ENCODE data around the gene GFRA3.

The GFRA3 gene

DNA sequence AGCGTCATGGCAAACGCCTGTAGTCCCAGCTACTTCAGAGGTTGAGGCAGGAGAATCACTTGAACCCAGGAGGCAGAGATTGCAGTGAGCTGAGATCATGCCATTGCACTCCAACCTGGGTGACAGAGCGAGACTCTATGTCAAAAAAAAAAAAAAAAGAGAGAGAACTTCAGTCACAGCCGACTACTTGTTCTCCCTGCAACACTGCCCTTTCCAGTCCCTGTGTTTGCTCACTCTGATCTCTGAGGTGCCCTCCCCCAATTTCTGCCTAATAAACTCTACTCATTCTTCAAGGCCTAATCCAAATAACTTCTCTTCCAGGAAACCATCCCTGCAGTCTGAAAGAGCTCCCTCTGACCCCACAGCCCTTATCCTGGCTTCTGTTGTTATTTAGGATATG is 28.1 kb downstream of the GFRA3 start:
- DNase-seq: no peak

DNA sequence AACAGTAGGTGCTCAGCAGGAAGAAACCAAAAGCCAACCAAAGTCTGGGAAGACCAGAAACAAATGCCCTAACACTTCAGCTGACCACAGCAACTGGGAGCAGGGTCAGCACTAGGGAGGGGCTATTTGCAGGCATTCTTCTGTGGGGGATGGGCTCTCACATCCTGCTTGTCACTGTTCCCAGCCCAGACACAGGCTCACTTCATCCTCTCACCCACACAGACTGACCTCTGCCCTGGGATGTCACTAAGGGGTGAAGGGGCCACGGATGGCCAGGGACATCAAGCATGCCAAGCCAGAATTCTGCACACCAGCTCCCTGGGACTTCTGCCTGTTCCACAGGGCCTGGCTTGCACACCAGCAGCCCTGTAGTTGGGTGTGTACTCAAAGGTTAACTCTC is 28.7 kb downstream of the GFRA3 start:
- no peak for DNase-seq

DNA sequence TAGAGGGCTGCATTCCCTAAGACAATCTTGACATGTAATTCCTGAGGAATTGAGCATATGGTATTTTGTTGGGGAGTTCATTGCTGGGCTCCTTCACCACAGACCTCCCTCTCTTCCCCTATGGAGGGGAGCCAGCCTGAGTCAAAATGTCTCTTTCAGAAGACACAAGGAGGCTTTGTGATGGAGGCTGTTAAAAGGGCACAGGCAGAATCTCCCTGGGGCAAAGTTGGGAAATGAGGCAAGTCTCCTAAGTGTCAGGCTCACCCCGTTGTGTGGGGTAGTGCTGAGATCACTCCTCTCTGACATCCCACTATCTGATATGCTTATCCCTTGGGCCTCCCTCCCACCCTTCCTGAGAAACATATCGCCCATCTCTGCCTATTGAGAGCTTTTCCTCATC is 30.6 kb downstream of the GFRA3 start:
- no peak for DNase-seq

DNA sequence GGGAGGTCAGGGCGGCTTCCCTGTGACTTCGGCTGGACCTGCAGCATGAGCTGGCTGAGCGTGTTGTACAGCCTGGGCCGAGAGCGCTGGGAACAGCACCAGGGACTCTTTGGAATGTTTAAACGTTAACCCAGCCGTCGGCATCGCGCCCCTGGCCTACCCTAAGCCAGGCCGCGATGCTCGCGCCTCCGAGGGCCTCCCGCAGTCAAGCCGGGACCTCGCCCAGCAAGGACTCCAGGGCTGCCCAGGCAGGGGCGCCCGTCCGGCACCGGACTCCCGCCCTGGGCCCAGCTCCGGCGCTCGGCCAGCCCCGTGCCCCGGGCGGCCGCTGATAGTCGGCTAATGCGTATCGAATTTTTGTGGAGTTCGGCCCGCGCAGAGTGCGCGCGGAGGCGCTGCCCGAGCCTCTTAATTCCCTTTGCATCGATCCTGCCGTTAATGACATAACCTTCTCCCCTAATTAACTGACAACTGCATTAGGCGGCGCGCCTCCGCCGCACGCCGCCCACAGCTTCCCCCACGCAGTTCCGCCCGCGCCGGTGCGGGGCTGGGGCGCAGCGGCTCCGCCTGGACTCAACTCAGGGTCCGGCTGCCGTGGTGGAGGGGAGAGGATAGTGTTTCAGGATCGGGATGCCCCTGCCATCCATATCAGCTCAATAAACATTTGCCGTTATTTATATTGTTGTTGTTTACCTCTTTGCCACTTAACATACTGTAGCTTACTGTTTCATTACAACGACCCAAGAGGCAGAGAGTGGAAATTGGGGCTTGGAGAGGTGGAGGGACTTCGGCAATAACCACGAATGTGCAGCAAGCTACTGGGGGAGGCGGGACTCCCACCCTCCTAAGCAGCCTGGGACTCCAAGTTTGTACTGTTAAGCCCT is 32.5 kb downstream of the GFRA3 start:
- DNase-seq: no peak

DNA sequence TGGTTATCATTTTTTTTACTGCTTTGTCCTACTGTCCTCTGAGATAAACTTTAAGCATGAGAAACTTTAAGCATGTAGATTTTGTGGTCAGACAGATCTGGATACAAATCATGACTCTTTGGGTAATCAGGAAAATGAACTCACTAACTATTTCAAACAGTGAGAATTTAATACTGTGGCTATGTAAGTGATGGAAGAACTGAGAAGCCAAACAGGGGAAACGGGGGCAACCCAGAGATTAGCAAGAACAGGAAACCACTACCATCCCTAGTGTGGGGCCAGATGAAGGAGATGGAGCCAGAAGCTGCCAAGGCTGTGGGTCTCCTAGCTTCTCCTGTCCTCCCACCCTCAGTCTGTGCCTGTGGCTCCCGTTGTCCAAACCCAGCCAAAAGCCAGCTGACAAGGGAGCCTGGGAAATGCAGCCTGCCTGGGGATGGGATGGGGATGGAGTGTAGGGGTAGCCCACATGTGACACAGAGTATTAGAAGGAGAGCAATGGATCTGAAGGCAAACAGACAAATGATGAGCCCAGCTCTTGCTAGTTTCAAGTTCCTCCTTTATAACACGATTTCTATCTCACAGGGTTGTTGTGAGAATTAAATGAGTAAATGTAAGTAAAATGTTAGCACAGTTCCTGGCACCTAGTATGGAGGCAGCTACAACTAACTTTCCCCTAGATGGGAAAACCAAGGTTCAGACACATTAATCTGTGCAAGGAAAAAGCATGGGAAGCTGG is 33.6 kb downstream of the GFRA3 start:
- no peak for DNase-seq

DNA sequence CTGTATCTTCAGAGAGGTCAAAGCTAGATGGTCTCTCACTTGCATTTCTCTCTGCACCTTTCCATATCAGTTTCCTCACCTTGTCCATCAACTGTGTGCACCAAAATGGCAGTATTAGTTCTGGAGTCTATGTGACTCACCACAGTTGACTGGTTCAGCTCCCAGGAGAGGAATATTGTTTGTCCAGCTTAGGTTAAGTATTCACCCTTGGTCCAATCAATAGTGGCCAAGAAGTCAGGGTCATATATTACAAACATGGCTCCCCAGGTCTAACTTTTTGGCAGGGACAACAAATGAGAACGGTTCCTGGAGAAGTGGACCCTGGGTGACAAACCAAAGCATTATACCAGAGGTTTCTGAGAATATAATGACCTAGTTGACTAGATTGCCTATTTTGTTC is 36.4 kb downstream of the GFRA3 start:
- no peak for DNase-seq

DNA sequence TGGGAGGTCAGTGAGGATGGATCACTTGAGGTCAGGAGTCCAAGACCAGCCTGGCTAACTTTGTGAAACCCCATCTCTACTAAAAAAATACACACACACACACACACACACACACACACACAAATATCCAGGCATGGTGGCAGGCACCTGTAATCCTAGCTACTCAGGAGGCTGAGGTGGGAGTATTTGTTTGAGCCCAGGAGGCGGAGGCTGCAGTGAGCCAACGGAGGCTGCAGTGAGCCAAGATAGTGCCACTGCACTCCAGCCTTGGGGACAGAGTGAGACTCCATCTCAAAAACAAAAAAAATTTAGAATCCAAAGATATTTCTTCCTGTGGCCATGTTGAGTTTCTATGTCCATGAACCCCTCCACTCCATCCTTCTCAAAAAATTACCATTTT is 39.8 kb downstream of the GFRA3 start:
- DNase-seq: no peak

DNA sequence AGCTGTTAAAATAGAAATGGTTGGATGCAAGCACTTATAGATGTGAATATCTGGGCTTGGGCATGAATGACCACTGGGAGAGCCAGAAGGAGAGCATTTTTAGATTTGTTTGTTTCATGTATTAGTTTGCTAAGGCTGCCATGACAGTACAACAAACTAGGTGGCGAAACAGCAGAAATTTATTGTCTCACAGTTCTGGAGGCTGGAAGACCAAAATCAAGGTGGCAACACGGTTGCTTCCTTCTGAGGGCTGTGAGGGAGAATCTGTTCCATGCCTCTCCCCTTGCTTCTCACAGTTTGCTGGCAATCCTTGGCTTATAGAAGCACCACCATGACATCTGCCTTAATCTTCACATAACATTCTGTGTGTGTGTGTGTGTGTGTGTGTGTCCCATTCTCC is 41.1 kb downstream of the GFRA3 start:
- DNase-seq: no peak

DNA sequence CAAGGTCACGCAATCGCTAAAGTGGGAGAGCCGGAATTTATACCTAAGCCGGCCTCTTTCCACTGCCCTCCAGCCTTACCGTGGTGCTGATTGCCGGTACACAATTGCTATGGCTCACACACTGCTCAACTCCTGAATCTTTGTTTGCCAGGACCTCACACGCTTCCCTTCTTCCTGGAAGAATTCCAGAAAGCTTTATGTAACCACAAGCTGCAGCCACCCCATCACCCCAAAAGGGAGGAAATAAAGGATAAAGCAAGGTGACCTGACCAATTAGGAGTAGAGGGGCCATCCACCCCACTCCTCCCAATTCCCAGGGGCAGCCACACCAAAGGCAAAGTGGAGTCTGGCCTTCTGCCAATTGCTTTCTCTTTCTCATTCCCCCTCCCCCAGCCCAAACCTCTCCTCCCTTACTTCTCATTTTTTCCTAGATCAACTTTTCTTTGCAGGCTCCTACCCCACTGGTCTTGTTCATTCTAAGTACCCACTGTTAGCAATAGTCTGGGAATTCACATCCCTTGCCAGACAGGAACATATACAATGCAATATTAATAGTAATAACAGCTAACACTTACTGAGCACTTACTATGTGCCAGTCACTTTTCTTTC is 43.3 kb downstream of the GFRA3 start:
- no peak for DNase-seq

DNA sequence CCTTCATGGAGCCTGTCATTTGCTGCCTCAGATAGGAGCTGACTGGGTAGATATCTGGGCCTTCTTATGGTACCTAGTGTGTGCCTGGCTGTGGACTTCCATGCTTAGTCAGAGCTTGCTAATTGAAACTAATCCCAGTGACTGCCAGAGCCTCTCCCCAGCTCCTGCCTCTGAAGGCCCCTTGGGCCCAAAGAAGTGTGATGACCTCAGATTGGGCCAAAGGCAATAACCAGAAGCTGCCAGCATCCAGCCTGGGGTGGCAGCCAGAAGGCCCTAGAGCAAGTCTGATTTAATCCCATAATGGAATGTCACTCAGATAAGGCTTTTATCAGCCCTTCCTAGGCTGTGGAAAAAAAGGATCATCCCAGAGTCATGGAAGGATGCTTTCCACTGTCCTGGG is 44.2 kb downstream of the GFRA3 start:
- no peak for DNase-seq

DNA sequence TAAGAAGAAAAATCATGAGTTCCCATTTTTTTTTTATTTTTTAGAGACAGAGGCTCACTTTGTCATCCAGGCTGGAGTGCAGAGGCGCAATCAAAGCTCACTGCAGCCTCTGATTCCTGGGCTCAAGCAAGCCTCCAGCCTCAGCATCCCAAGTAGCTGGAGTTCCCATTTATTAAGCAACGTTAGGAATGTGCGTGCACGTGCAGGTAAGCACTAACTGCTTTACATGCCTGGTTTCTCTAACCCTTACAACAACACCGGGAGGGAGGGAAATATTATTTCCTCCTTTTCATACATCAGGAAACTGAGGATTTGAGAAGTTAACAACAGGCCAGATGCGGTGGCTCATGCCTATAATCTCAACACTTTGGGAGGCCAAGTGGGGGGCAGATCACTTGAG is 45.0 kb downstream of the GFRA3 start:
- no peak for DNase-seq

DNA sequence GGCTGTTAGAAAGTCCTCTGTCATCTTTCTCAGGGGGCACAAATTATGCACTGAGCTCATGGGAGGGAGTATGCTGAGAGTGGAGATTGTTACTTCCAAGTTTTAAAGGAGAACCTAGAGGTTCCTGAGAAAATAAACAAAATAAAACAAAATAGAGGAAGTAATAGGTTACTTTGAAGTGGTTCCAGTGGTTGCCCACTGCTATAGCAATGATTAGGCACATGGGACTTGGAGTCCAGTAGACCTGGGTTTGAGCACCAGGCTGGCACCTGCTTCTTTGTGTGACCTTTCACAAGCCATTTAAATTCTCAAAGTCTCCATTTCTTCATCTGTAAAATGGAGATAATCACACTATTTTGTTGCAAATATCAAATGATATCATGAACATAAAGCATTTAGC is 47.5 kb downstream of the GFRA3 start:
- no peak for DNase-seq

DNA sequence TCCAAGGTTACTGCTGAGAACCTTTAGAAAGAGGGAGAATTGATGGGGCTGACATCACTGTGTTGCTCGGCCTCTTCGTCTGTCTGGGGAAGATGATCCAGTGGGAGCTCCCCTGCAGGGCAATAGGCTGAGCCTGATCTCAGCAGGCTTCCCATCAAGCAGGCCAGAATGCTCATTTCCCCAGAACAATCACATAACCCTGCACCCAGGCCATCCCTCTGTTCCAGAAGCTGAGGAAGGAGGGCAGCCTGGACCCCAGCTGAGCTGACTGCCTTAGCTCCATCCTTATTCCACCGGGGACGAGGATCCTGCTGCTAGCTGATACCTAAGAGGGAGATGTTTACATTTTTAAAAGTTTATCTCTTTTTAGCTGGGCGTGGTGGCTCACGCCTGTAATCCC is 49.7 kb downstream of the GFRA3 start:
- DNase-seq: no peak

DNA sequence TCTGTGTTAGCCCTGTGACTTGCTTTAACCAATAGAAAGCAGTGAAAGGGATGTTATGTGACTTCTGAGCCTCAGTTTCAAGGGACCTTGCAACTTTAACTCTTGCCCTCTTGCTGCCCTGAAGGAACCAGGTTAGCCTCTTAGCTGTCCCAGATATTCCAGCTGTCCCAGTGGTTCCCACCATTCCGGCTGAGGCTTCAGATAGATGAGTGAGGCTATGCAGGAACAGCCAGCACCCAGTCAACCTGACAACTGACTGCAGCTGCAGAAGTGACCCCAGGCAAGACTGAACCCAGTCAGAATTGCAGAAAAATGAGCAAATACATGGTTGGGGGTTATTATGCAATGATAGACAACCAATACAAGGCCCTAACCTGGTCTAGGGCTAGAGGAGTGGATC is 50.9 kb downstream of the GFRA3 start:
- no peak for DNase-seq

DNA sequence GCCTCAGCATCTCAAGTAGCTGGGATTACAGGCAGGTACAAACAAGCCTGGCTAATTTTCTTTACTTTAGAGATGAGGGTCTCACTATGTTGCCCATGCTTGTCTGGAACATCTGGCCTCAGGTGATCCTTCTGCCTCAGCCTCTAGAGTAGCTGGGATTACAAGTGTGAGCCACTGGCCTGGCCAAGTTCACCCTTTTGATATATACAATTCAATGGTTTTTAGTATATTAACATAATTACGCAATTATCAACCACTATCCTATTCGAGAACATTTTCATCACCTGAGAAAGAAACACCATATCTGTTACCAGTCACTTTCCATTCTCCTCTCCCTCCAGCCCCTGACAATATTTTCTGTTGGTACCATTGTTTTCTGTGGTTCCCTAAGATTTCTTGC is 57.6 kb downstream of the GFRA3 start:
- DNase-seq: no peak

DNA sequence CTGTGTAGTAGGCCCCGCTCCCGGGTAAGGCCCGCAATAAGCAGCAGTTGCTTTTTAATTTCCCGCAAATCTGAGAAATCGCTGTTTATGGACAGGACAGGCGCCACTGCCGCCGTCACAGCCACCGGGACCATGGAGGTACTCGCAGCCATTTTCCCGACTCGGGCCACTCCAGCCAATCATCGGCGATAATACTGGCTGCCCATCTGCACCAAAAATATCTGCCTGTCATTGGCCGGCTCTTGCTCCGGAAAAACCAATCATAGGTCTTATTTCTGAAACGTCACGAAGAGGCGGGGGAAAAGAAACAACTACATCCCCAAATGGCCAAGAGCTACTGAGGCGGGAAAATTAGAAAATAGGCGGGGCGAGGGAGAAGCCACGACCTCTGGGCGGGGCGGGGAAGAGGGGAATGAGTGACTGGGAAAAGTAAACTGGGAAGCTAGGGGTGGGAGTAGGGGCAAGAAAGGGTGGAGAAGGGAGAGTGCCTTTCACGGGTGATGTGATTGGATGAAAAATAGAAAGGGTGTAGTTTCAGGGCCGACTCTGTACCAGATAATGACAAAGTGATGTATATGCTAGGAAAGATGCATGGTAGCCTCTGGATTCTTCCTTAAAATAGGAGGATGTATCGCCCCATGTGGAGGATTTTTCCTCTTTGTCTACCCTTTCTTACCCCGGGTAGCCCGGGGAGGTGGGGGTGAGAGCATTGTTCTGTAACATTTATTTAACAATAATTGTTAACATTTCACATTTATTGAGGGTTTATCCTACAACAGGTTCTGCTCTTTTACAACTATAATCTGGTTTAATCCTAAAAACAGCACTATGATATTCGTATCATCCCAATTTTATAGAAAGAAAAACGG is 61.0 kb downstream of the GFRA3 start, which contains the start of gene CDC23:
Gene CDC23, minus strand, starts transcription at position 163 of the 869 bp plus-strand sequence. Its CDS starts 11 bp downstream, at position 152.
- DNase-seq: peak; percentile 87

DNA sequence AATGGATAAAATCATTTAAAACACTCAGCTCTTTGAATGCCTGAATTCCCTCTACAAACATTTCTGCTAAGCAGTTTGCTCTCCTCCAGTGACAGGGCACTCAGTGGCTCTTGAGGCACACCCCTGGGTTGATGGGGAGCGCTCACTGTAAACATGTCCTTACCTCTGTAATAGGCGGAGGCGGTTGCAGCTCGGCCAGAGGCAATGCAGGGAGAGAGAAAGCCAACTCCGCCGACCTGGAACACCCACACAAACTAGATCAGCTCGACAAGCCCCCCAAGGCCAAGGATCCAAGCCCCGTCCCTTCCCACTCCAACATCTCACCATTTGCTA is 61.6 kb downstream of the GFRA3 start:
- DNase-seq: no peak

DNA sequence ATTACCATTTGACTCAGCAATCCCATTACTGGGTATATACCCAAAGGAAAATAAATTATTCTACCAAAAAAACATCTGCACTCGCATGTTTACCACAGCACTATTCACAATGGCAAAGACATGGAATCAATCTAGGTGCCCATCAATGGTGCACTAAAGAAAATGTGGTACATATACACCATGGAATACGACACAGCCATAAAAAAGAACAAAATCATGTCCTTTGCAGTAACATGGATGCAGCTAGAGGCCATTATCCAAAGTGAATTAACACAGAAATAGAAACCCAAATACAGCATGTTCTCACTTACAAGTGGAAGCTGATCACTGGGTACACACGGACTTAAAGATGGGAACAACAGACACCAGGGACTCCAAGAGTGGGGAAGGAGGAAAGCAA is 63.4 kb downstream of the GFRA3 start:
- DNase-seq: no peak
